GM12878 (cell line): ENCODE results near the gene NYAP1. TPM values are rescaled to one million over a fixed set of nuclear protein-coding genes. Genes with fewer than 3 reads are reported as not detected.

Experiments used
- ATAC-seq: fragments of 200-7000 bp; cut with Tn5 transposase; 3 replicates; pipeline ENCODE4 v1.9.1; 2020; ENCODE audit warnings: mild to moderate bottlenecking, moderate library complexity
- BruUV-seq: library from RNA; stranded (reverse); fragments of 400-500 nt; replicated peaks from 2 replicates; lab custom pipeline; 2021; lab: Mats Ljungman, UMichigan
- CTCF ChIA-PET: fragments of 300-600 bp; sonication (Branson Sonifier 250); formaldehyde crosslinking; extraction: SDS; loops from one replicate; lab custom pipeline; 2021; ENCODE audit warnings: inconsistent platforms; lab: Yijun Ruan, JAX
- POLR2A ChIA-PET: fragments of 350-600 bp; formaldehyde crosslinking; extraction: SDS; loops from one replicate; lab custom pipeline; 2021; ENCODE audit warnings: inconsistent platforms; lab: Charles Lee
- RAD21 ChIA-PET: fragments of 300-600 bp; sonication (Branson Sonifier 250); formaldehyde crosslinking; loops from one replicate; lab custom pipeline; 2023; ENCODE audit warnings: antibody characterized with exemption; ENCODE audit not compliant: unreplicated experiment; lab: Charles Lee
- SMC1A ChIA-PET: fragments of 300-600 bp; sonication (Branson Sonifier 250); formaldehyde crosslinking; loops from one replicate; lab custom pipeline; 2023; ENCODE audit not compliant: unreplicated experiment, uncharacterized antibody; lab: Charles Lee
- DNase-seq: peaks from one replicate; pipeline ENCODE4 v3.0.0-alpha.2; 2011; ENCODE audit warnings: low read depth, low spot score
- FAIRE-seq: peaks from 3 replicates; lab custom pipeline; 2011; peaks lifted over from hg19 to GRCh38; lab: Jason Lieb, UNC
- H2AFZ ChIP-seq: 2 replicates; pipeline ENCODE4 v1.6.0; 2011; ENCODE audit warnings: low read depth, low read length, control low read depth; ENCODE audit not compliant: control insufficient read depth
- H3K27ac ChIP-seq: 2 replicates; pipeline ENCODE4 v1.5.1; 2011; ENCODE audit warnings: control low read depth; ENCODE audit not compliant: control insufficient read depth, insufficient read depth
- H3K27me3 ChIP-seq, 2 experiments: replicated peaks in 1 of 2; 2 replicates each; pipeline versions ENCODE4 v1.6.0 to v1.6.1; 2011; ENCODE audit warnings: low read length in 1 of 2; ENCODE audit not compliant: control insufficient read depth in 2 of 2, insufficient read depth in 2 of 2
- H3K36me3 ChIP-seq, 2 experiments: 2 replicates each; pipeline ENCODE4 v1.5.1; 2011; ENCODE audit warnings: low read length in 1 of 2; ENCODE audit not compliant: control insufficient read depth in 2 of 2, insufficient read depth in 2 of 2
- H3K4me1 ChIP-seq: 2 replicates; pipeline ENCODE4 v1.6.1; 2011; ENCODE audit warnings: mild to moderate bottlenecking, low read length, moderate library complexity, mixed read lengths; ENCODE audit not compliant: control insufficient read depth, insufficient read depth
- H3K4me2 ChIP-seq: 2 replicates; pipeline ENCODE4 v1.6.0; 2011; ENCODE audit warnings: control low read depth; ENCODE audit not compliant: control insufficient read depth, insufficient read depth
- H3K4me3 ChIP-seq: fragments of 200-600 bp; sonication (generic); 2 replicates; pipeline ENCODE4 v1.5.1; 2016
- H3K79me2 ChIP-seq: 2 replicates; pipeline ENCODE4 v1.6.0; 2011; ENCODE audit warnings: low read length; ENCODE audit not compliant: control insufficient read depth, insufficient read depth
- H3K9ac ChIP-seq: 2 replicates; pipeline ENCODE4 v1.8.0; 2011; ENCODE audit warnings: low read length, control low read depth, mixed read lengths; ENCODE audit not compliant: control insufficient read depth, insufficient read depth
- H3K9me3 ChIP-seq: replicated peaks from 3 replicates; pipeline ENCODE4 v1.5.1; 2011; ENCODE audit warnings: mild to moderate bottlenecking, low read length; ENCODE audit not compliant: control insufficient read depth, insufficient read depth
- H4K20me1 ChIP-seq: 2 replicates; pipeline ENCODE4 v1.6.0; 2011; ENCODE audit not compliant: control insufficient read depth, insufficient read depth
- MEF2B ChIP-seq: fragments of 450-650 bp; IDR thresholded peaks from 2 replicates; pipeline ENCODE4 v1.6.1; 2018; ENCODE audit warnings: mild to moderate bottlenecking, moderate library complexity; ENCODE audit not compliant: partially characterized antibody, poor library complexity, severe bottlenecking
- MYC ChIP-seq: IDR thresholded peaks from 2 replicates; pipeline ENCODE4 v1.6.1; 2011; ENCODE audit warnings: mild to moderate bottlenecking, low read length, moderate library complexity, inconsistent platforms; ENCODE audit not compliant: insufficient read depth, insufficient replicate concordance, insufficient read length, severe bottlenecking
- RBBP5 ChIP-seq: fragments of 200-600 bp; sonication (generic); conservative IDR thresholded peaks from 2 replicates; pipeline ENCODE4 v1.6.1; 2016
- RFX5 ChIP-seq: IDR thresholded peaks from 2 replicates; pipeline ENCODE4 v1.6.1; 2011; ENCODE audit warnings: low read depth, low read length, improper control_type of control experiment
- SUPT20H ChIP-seq: IDR thresholded peaks from 2 replicates; pipeline ENCODE4 v1.6.1; 2011; ENCODE audit warnings: low read depth, mild to moderate bottlenecking, low read length, moderate library complexity, borderline replicate concordance; ENCODE audit not compliant: control insufficient read depth
- TAF1 ChIP-seq: IDR thresholded peaks from 2 replicates; pipeline ENCODE4 v1.6.1; 2011; ENCODE audit warnings: mild to moderate bottlenecking, low read depth, low read length, borderline replicate concordance
- TARDBP ChIP-seq: IDR thresholded peaks from 2 replicates; pipeline ENCODE4 v1.6.1; 2016; ENCODE audit warnings: borderline replicate concordance
- ZNF207 ChIP-seq: fragments of 450-650 bp; IDR thresholded peaks from 2 replicates; pipeline ENCODE4 v1.6.1; 2014; ENCODE audit warnings: antibody characterized with exemption, mild to moderate bottlenecking, borderline replicate concordance
- ZNF622 ChIP-seq: fragments of 450-650 bp; IDR thresholded peaks from 2 replicates; pipeline ENCODE4 v1.6.1; 2017; ENCODE audit warnings: mild to moderate bottlenecking, inconsistent platforms
- WGBS: methylation state at CpG from one replicate; pipeline ENCODE4 v1.1.6; 2016; ENCODE audit warnings: low lambda C conversion rate; ENCODE audit not compliant: insufficient replicate concordance, insufficient coverage; ENCODE audit errors: missing lambda C conversion rate; 5-methylcytosine and 5-hydroxymethylcytosine counted together
- in situ Hi-C: fragments of 300-500 bp; cut with MboI; formaldehyde crosslinking; loops from 9 replicates; pipeline ENCODE4 v1.14.3; 2018; ENCODE audit warnings: mixed read lengths
- intact Hi-C: fragments of 100-400 bp; cut with micrococcal nuclease; formaldehyde crosslinking; loops from one replicate; pipeline ENCODE4 v1.14.2; 2022; ENCODE audit not compliant: unreplicated experiment
- polyA plus RNA-seq, 11 experiments: library from polyadenylated mRNA; depleted of rRNA in 4 of 11; unstranded in 6 of 11; stranded (reverse) in 5 of 11; fragments of >200 nt; fragmentation: Nextera tagmentation in 4 of 11; fragmentation: Illumina TruSeq in 1 of 11; extraction: Ambion mirVana in 4 of 11; extraction: Trizol in 1 of 11; gene quantifications; 1 replicate in 1 of 11; 2 replicates in 10 of 11; pipeline versions ENCODE4 v1.2.1 to v1.2.3, GENCODE V29; 2011 to 2016; ENCODE audit warnings: inconsistent platforms in 2 of 11, missing spikeins in 2 of 11, low read depth in 1 of 11
- total RNA-seq, 4 experiments: library from RNA; depleted of rRNA in 3 of 4; stranded (reverse); fragments of >200 nt in 3 of 4; fragmentation: Illumina TruSeq in 1 of 4; extraction: Trizol in 1 of 4; gene quantifications; 2 replicates each; pipeline versions ENCODE4 v1.2.1 to v1.2.3, GENCODE V29; 2013 to 2021
- TF ChIP-seq, protein P1 (sequence below): IDR thresholded peaks from 2 replicates; pipeline ENCODE4 v1.6.1; 2011; ENCODE audit warnings: low read depth, low read length, improper control_type of control experiment, borderline replicate concordance
- TF ChIP-seq, protein P2 (sequence below): fragments of 150-350 bp; IDR thresholded peaks from 2 replicates; pipeline ENCODE4 v1.6.1; 2014; ENCODE audit warnings: mild to moderate bottlenecking, low read depth, low read length

NYAP1 gene
- total and polyA plus RNA-seq, 10 of the 15 experiments (the other 5 are each of a cell fraction or from before 2014, with no cell fraction given): 0.04 to 0.28 (median 0.11) TPM; not detected in 6

GRCh38 chr7:100489824-100490223 lies 6.1 kb downstream of the NYAP1 start (continued):
- no peak for TF ChIP-seq ZNF207
- 0 out of 2 replicates have a peak, but pooled peaks have one; percentile 39 for TF ChIP-seq RFX5
- TF ChIP-seq MEF2B: no peak
- TF ChIP-seq, all 136 proteins: peak for 2

GRCh38 chr7:100490483-100491191 lies 6.9 kb downstream of the NYAP1 start:
- FAIRE-seq: no peak
- Histone ChIP-seq H3K4me1 (0 out of 2 replicates have a peak, but pooled peaks cover 4% of the 10 kb centered on the region), H3K9ac (no peak overlapping the region), H3K27me3 (no peaks in the 10 kb centered on the region), H3K36me3 (no peaks in the 10 kb centered on the region), H3K9me3 (no peaks in the 10 kb centered on the region), H3K4me2 (no peak overlapping the region), H3K79me2 (no peaks in the 10 kb centered on the region), H3K27ac (no peak overlapping the region), H3K4me3 (no peak overlapping the region), H4K20me1 (no peaks in the 10 kb centered on the region), H2AFZ (no peak overlapping the region)
- DNase-seq: no peak
- POLR2A ChIA-PET: interaction anchor here (0.9 kb wide), 1 partner anchor 96 kb away, joined by 3 read pairs; the partner anchor contains the start of genes FBXO24 and LRCH4
- WGBS: 63% methylated on average over 22 of the region's 25 CpGs
- no peak for ATAC-seq
- in situ Hi-C loops (no loop called here), intact Hi-C loops (no loop called here)
- no TSS peak for BruUV-seq
- CTCF ChIA-PET: interaction anchor here (1.0 kb wide), 1 partner anchor 69 kb away, joined by 4 read pairs; no protein-coding TSS in a partner anchor
- TF ChIP-seq, protein P1, sequence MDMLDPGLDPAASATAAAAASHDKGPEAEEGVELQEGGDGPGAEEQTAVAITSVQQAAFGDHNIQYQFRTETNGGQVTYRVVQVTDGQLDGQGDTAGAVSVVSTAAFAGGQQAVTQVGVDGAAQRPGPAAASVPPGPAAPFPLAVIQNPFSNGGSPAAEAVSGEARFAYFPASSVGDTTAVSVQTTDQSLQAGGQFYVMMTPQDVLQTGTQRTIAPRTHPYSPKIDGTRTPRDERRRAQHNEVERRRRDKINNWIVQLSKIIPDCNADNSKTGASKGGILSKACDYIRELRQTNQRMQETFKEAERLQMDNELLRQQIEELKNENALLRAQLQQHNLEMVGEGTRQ: no peak
- TF ChIP-seq TAF1: no peak
- no peak for TF ChIP-seq ZNF622
- no peak for TF ChIP-seq MYC
- no peak for TF ChIP-seq SUPT20H
- TF ChIP-seq, protein P2, sequence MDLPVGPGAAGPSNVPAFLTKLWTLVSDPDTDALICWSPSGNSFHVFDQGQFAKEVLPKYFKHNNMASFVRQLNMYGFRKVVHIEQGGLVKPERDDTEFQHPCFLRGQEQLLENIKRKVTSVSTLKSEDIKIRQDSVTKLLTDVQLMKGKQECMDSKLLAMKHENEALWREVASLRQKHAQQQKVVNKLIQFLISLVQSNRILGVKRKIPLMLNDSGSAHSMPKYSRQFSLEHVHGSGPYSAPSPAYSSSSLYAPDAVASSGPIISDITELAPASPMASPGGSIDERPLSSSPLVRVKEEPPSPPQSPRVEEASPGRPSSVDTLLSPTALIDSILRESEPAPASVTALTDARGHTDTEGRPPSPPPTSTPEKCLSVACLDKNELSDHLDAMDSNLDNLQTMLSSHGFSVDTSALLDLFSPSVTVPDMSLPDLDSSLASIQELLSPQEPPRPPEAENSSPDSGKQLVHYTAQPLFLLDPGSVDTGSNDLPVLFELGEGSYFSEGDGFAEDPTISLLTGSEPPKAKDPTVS: no peak
- no peak for TF ChIP-seq RBBP5
- TF ChIP-seq TARDBP: no peak
- SMC1A ChIA-PET: no interaction called here
- RAD21 ChIA-PET: no interaction called here
